Mesodermal cell (in vitro differentiated cells): ENCODE results near the gene UMOD. TPM values are rescaled to one million over a fixed set of nuclear protein-coding genes. Genes with fewer than 3 reads are reported as not detected.

Source experiments
- H3K27ac ChIP-seq: 2 replicates; pipeline ENCODE4 v1.7.0; 2013; ENCODE audit warnings: mild to moderate bottlenecking, low read depth, low read length, moderate library complexity; ENCODE audit not compliant: severe bottlenecking
- H3K36me3 ChIP-seq: 2 replicates; pipeline ENCODE4 v1.7.1; 2013; ENCODE audit warnings: mild to moderate bottlenecking, low read length, moderate library complexity; ENCODE audit not compliant: control insufficient read depth, insufficient read depth
- H3K4me1 ChIP-seq: one replicate; pipeline ENCODE4 v1.7.1; 2013; ENCODE audit warnings: mild to moderate bottlenecking, low read length; ENCODE audit not compliant: insufficient read depth, control insufficient read depth, poor library complexity, severe bottlenecking
- H3K4me3 ChIP-seq: 2 replicates; pipeline ENCODE4 v1.7.0; 2013; ENCODE audit warnings: low read length, control low read depth, mild to moderate bottlenecking; ENCODE audit not compliant: insufficient read depth, poor library complexity, severe bottlenecking; ENCODE audit errors: extremely low read depth
- H3K9me3 ChIP-seq: 2 replicates; pipeline ENCODE4 v1.7.1; 2013; ENCODE audit warnings: mild to moderate bottlenecking, low read length, moderate library complexity; ENCODE audit not compliant: control insufficient read depth
- WGBS, 2 experiments: methylation state at CpG; one replicate each; pipeline ENCODE4 v1.1.5; 2013; ENCODE audit warnings: missing lambda C conversion rate in 2 of 2; ENCODE audit not compliant: insufficient coverage in 2 of 2; 5-methylcytosine and 5-hydroxymethylcytosine counted together
- polyA plus RNA-seq, 2 experiments: library from polyadenylated mRNA; stranded (reverse); fragments of 50-300 nt; gene quantifications; one replicate each; pipeline ENCODE4 v1.2.3, GENCODE V29; 2013

The UMOD gene
- not detected for polyA plus RNA-seq (2013, experiment 1 of 2)
- polyA plus RNA-seq (2013, experiment 2 of 2): not detected

DNA sequence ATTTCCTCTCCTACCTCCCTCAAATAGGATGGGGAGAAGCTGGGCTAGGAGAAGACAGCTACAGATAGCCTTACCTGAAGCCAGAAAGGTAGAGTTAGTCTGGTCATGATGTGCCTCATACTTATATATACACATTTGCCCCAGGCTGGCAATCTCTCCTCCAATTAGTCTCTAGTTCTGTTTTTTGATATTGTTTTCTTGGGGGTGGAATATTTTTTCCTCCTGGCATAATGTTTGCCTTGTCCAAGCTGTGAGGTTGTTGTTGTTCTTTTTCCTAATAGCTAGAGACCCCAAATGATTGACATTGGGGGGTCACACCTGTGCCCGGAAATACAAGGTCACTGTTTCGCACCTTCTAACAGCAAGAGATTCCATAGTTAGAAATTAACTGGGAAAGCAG, at the start of gene UMOD:
UMOD (minus strand) TSS at position 101 of the 400 bp plus-strand sequence. CDS start 1,978 bp downstream, outside the sequence.
- Histone ChIP-seq H3K9me3 (no peaks in the 10 kb centered on the region), H3K36me3 (no peaks in the 10 kb centered on the region), H3K4me1 (no peaks in the 10 kb centered on the region), H3K4me3 (no peak within 1 kb of the TSS), H3K27ac (no peak within 1 kb of the TSS)
- WGBS, 2 experiments: 100% methylated on average over 1 of the region's 2 CpGs

DNA sequence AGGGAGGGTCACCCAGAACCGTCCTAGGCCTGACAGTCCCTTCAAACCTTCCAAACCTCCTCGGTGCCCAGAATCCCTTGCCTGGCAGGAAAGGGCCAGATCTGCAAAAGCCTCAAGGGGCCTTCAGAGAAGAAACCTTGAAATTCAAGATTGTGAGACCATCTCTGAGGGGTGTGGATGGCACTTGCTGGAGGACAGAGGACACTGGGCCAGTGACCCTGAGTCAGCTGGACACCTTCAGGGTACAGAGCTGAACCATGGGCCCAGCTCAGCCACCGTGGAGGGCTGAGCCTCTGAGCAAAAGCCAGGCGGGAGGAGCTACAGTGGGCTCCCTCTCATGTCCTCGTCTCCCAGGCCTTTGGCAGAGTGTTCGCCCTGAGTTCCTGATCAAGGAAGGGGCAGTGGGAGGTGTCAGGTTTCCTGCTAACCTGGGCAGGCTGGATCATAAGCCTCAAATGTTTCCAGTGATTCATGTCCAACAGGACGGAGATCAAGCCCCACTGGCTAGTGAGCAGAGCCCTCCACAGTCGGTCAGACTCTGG, 49.0 kb upstream of the UMOD start:
- no peaks in the 10 kb centered on the region for H3K4me1 ChIP-seq
- WGBS, 2 experiments: 70 to 87% methylated on average over 6 to 7 of the region's 8 CpGs
- no peak overlapping the region for H3K27ac ChIP-seq
- no peaks in the 10 kb centered on the region for H3K36me3 ChIP-seq
- H3K4me3 ChIP-seq: no peak overlapping the region
- H3K9me3 ChIP-seq: no peaks in the 10 kb centered on the region

DNA sequence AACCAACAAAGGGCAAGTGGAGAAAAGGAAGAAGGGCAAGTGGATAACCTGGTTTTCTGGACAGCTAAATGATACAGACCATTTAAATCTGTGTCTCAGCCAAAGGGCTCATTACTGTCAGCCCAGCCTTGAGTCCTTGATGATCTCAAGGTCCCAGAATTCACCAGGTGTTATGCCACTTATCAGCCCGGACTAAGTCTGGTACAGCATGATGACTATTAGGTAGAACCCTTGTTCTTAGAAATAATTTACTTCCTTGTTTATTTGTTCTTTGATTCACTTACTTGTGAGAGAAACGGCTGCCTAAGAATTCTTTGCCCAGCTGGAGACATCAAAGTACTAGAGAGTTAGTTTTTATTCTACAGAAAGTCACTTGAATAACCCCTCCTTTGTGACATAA, 48.6 kb upstream of the UMOD start:
- Histone ChIP-seq H3K27ac (no peak overlapping the region), H3K36me3 (no peaks in the 10 kb centered on the region), H3K4me3 (no peak overlapping the region), H3K4me1 (no peaks in the 10 kb centered on the region), H3K9me3 (no peaks in the 10 kb centered on the region)
- 100% methylated on average over 2 of the region's 2 CpGs; no CpG with 5 or more reads in 1 of the 2 experiments for WGBS, 2 experiments

DNA sequence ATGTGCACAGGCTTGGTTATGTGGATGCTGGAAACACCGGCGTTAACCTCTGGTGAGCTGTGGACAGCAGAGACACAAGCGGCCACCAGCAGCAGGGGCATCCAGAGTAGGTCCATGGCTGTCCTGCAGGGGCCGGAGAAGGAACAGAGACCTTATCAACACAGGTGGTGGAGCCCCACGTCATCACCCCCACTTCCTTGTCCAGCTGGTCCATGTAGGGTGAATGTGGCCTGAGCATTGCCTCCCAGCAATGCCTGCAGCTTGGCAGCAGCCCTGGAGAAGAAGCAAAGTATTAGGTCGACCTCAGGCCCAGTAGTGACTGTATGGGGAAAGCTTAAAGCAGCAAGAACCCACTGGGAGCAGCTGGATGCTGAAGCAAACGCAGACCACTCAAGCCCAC, 46.7 kb upstream of the UMOD start:
- H3K4me3 ChIP-seq: no peak overlapping the region
- H3K4me1 ChIP-seq: no peaks in the 10 kb centered on the region
- no peaks in the 10 kb centered on the region for H3K9me3 ChIP-seq
- H3K36me3 ChIP-seq: no peaks in the 10 kb centered on the region
- H3K27ac ChIP-seq: no peak overlapping the region
- WGBS, 2 experiments: 74 to 84% methylated on average over 5 to 6 of the region's 7 CpGs

DNA sequence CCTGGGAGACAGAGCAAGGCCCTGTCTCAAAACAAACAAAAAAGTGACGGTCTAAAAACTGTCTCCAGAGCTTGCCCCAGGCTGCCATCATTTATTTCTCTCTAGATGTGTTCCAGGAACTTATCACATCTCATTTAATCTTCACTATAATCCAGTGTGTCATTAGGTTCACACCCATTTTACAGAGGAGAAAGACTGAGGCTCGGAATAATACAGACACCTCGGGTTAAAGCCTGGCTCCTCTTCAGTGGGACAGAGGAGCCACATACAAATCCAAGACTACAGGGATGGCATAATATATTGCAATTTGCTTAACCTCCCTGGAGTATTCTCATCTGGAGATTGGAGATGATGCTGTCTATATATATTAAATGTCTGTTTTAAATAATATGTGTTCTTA, 46.1 kb upstream of the UMOD start:
- 63 to 90% methylated on average over 1 to 2 of the region's 3 CpGs for WGBS, 2 experiments
- Histone ChIP-seq H3K4me3 (no peak overlapping the region), H3K9me3 (no peaks in the 10 kb centered on the region), H3K4me1 (no peaks in the 10 kb centered on the region), H3K27ac (no peak overlapping the region), H3K36me3 (no peaks in the 10 kb centered on the region)

DNA sequence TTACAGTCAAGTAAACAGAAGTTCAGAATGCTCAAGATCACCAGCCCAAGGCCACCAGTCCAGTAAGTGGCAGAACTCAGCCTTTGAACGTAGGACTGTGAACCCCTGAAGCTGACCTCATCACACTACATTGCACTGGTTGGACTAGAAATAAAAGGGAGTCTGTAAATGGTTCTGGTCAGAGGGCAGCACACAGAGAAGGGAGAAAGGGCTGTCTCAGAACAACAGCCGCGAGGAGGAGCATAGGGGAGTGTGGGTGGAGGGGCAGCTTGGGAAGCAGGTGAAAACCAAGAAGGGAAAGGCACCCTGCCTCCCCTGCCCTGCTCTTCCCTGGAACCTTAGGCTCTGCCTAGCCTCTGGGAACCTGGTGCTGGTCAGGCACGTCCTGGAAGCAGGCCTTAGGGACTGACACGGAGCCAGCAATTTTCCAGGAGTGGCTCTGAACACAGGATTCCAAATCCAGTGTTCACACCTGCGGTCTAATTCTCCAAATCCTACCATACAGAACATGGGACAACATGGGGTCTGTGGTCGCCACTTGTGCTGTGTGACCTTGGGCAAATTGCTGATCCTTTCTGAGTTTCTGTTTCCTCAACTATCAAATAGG, 45.1 kb upstream of the UMOD start:
- no peak overlapping the region for H3K4me3 ChIP-seq
- H3K9me3 ChIP-seq: no peaks in the 10 kb centered on the region
- no peak overlapping the region for H3K27ac ChIP-seq
- no peaks in the 10 kb centered on the region for H3K4me1 ChIP-seq
- 85 to 91% methylated on average over 5 to 6 of the region's 7 CpGs for WGBS, 2 experiments
- H3K36me3 ChIP-seq: no peaks in the 10 kb centered on the region

DNA sequence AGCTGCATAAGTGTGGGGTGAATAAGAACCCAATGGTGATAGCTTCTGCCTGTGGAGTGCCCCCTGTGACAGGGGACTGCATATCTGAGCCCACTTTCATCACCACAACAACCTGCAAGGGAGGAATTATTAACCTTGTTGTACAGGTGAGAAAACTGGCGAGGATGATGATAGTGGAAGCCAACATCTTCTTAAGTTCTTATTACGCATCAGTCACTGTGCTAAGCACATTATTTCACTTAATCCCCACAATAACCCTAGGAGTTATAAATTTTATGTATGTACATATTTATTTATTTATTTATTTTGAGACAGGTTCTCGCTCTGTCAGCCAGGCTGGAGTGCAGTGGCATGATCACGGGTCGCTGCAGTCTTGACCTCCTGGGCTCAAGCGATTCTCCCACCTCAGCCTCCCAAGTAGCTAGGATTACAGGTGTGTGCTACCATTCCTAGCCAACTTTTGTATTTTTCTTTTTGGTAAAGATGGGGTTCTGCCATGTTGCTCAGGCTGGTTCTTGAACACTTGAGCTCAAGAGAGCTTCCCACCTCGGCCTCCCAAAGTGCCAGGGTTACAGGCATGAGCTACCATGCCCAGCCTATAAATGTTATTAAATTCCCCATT, 44.4 kb upstream of the UMOD start:
- H3K36me3 ChIP-seq: no peaks in the 10 kb centered on the region
- H3K27ac ChIP-seq: no peak overlapping the region
- whole genome bisulfite sequencing, 2 experiments: 83 to 91% methylated on average over 1 of the region's 7 CpGs
- H3K4me1 ChIP-seq: no peaks in the 10 kb centered on the region
- no peaks in the 10 kb centered on the region for H3K9me3 ChIP-seq
- no peak overlapping the region for H3K4me3 ChIP-seq

DNA sequence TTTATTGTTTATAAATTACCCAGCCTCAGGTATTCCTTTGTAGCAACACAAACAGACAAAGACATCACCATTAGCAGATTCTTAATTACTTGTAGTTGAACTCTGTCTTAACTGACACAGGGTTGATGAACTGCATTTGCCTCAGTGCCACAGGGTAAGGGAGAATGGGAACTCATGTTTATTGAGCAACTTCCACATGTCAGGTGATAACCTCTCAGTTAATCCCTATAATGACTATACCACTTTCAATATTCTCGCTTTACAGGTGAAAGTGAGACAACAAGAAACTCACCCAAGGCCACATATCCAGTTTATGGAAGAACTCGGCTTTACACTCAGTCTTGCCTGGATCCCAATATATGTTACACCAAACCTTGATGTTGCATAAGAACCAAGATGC, 43.4 kb upstream of the UMOD start:
- 85 to 90% methylated on average over 2 of the region's 2 CpGs for WGBS, 2 experiments
- H3K36me3 ChIP-seq: no peaks in the 10 kb centered on the region
- no peaks in the 10 kb centered on the region for H3K4me1 ChIP-seq
- H3K9me3 ChIP-seq: no peaks in the 10 kb centered on the region
- no peak overlapping the region for H3K4me3 ChIP-seq
- no peak overlapping the region for H3K27ac ChIP-seq

DNA sequence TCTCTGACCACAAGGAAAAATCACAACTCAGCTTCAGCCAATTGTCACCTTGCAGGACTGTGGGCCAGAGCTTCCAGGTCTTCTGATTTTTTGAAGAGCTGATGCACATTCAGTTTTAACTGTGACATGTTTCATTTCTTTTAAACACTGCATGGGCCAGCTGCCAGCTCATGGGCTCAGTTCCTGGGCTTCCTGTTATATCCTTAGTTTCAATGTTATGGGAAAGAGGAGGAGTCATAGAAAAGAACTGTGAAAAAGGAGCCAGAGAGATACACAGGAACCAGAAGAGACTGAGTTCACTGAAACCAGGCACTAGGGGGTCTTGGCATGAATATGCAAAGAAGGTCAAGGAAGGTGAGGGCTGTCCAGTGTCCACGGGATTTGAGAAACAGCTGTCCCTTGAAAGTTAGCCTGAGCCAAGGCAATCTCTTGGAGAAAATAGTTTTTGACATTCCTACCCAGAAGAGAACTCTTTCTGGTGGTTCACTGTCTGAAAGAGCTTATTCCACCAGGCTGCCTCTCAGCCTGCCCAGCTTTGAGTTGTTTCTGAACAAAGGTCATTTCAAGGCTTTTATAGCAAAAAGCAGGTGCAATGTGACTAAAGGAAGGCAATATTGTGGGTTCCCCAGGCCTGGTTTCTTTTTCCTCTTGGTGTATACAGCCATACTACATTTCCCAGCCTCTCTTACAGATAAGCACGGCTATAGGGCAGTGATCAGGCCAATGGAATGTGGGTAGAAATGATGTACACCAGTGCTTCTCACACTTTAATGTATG, 41.5 kb upstream of the UMOD start:
- H3K4me3 ChIP-seq: no peak overlapping the region
- H3K9me3 ChIP-seq: no peaks in the 10 kb centered on the region
- 44 to 71% methylated on average over 1 to 2 of the region's 2 CpGs for WGBS, 2 experiments
- H3K4me1 ChIP-seq: no peaks in the 10 kb centered on the region
- H3K36me3 ChIP-seq: no peaks in the 10 kb centered on the region
- no peak overlapping the region for H3K27ac ChIP-seq

DNA sequence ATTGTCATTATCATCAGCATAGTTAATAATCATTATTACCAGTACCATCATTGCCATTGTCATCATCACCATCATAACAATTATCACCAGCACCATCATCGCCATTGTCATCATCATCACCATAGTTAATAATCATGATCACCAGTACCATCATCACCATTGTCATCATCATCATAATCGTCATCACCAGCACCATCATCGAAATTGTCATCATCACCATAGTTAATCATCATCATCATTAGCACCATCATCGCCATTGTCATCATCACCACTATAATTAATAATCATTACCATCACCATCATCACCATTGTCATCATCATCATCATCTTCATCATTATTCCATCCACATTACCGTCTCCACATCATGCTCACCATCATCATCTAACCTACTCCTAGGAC, 38.5 kb upstream of the UMOD start:
- H3K36me3 ChIP-seq: no peaks in the 10 kb centered on the region
- H3K9me3 ChIP-seq: no peaks in the 10 kb centered on the region
- no peaks in the 10 kb centered on the region for H3K4me1 ChIP-seq
- no peak overlapping the region for H3K27ac ChIP-seq
- H3K4me3 ChIP-seq: no peak overlapping the region
- WGBS, 2 experiments: 86 to 91% methylated on average over 5 of the region's 5 CpGs
